ENCODE measurements around the gene MAS1L. TPM values are rescaled to one million over a fixed set of nuclear protein-coding genes. Genes with fewer than 3 reads are reported as not detected.

The MAS1L gene
- total RNA-seq, 6 donors from 2014 or later = 0.54 to 1.8 TPM; not detected in 4

DNA sequence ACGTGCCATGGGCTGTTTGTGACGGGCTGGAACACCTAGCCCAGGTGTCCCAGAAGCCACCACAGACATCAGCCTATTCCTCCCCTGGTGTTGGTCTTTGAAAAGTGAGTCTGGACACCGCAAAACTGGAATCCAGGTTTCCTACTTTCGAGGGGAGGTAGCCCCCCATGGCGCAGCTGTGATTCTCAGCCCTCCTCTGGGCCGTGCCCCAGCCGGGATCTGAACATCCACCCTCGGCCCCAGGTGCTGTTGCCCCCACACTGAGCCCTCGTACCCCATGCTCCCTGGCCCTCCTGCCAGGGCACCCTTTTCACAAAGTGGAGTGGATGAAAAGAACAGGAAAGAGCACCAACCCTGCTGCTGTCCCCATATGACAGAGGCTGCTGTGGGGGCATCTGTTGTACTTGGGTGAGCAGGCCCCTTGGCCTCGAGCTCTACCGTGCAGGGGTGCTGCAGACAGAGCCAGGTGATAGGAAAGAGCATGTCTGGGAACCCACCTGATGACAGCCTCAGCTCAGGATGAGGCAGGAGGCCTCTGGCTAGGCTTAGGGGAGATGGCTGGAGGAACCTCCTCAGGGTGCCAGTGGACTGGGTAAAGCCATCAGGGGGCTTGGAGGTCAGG is 18.8 kb upstream of the MAS1L start:
- Histone ChIP-seq H3K4me1 (no peaks in the 10 kb centered on the region), H3K9me3 (no peaks in the 10 kb centered on the region), H3K4me3 (no peak overlapping the region), H3K27ac (no peak overlapping the region), H3K27me3 (no peaks in the 10 kb centered on the region), H3K36me3 (no peaks in the 10 kb centered on the region)
- no peak for DNase-seq
- 74 to 78% methylated on average over 6 to 11 of the region's 11 CpGs for WGBS, 2 donors
- no peak for ATAC-seq (ENCODE audit: low FRiP score in 2 of 2)
- TF ChIP-seq, protein P1, sequence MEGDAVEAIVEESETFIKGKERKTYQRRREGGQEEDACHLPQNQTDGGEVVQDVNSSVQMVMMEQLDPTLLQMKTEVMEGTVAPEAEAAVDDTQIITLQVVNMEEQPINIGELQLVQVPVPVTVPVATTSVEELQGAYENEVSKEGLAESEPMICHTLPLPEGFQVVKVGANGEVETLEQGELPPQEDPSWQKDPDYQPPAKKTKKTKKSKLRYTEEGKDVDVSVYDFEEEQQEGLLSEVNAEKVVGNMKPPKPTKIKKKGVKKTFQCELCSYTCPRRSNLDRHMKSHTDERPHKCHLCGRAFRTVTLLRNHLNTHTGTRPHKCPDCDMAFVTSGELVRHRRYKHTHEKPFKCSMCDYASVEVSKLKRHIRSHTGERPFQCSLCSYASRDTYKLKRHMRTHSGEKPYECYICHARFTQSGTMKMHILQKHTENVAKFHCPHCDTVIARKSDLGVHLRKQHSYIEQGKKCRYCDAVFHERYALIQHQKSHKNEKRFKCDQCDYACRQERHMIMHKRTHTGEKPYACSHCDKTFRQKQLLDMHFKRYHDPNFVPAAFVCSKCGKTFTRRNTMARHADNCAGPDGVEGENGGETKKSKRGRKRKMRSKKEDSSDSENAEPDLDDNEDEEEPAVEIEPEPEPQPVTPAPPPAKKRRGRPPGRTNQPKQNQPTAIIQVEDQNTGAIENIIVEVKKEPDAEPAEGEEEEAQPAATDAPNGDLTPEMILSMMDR (IDR thresholded peaks at IDR 0.05) = no peak
- TF ChIP-seq POLR2A (IDR thresholded peaks at IDR 0.05) (no peak), POLR2AphosphoS5 (IDR thresholded peaks at IDR 0.05) (no peak), EP300 (IDR thresholded peaks at IDR 0.05) (no peak)

DNA sequence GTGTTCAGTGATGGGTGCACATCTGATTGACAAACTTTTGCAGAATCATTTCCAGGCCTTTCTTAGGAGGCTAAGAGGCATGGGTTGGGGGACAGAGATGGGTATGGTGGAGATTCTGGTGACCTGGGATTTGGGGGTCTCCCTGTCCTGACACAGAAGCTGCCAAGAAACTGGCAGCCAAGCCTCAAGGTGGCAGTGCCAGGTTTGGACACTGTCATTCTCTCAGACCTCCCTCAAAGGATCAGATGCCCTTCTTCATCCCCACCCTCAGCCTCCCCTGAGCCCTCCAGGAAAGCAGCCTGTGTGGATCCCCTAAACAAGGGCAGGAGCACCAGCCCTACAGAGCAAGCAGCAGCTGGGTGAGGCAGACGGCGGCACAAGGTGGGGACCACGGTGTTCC is 18.1 kb upstream of the MAS1L start:
- Histone ChIP-seq H3K27me3 (no peaks in the 10 kb centered on the region), H3K4me1 (no peaks in the 10 kb centered on the region), H3K27ac (no peak overlapping the region), H3K36me3 (no peaks in the 10 kb centered on the region), H3K9me3 (no peaks in the 10 kb centered on the region), H3K4me3 (no peak overlapping the region)
- WGBS, 2 donors = 86 to 90% methylated on average over 3 of the region's 3 CpGs
- DNase-seq (no peak), ATAC-seq (ENCODE audit: low FRiP score in 2 of 2) (no peak)
- TF ChIP-seq EP300 (IDR thresholded peaks at IDR 0.05) (no peak), POLR2AphosphoS5 (IDR thresholded peaks at IDR 0.05) (no peak), POLR2A (IDR thresholded peaks at IDR 0.05) (no peak)
- TF ChIP-seq, protein P1 (IDR thresholded peaks at IDR 0.05) = no peak

DNA sequence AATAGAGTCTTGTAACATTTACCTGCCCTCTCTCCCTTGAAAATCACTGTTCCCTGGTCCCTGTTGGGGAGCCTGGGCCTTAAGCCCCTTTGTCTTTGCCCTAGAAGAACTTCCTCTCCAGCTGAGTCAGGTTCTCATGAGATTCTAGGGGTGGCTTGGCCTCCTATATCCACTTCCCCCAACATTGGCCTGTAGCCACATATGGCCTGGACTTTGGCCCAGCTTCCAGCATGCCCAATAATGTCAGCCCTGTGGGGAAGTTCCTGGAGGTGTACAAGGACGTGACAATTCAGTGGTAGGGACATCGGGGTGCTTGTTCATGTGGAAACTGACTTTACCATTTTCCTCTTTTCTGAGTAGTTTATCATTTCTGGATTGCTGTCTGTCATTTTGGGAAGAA is 17.2 kb upstream of the MAS1L start:
- no peak overlapping the region for H3K27ac ChIP-seq
- TF ChIP-seq, protein P1 (IDR thresholded peaks at IDR 0.05) = no peak
- no peak for TF ChIP-seq POLR2A (IDR thresholded peaks at IDR 0.05)
- TF ChIP-seq EP300 (IDR thresholded peaks at IDR 0.05) = no peak
- TF ChIP-seq POLR2AphosphoS5 (IDR thresholded peaks at IDR 0.05) = no peak
- H3K4me3 ChIP-seq = no peak overlapping the region
- H3K36me3 ChIP-seq = no peaks in the 10 kb centered on the region
- H3K27me3 ChIP-seq = no peaks in the 10 kb centered on the region
- DNase-seq (no peak), ATAC-seq (ENCODE audit: low FRiP score in 2 of 2) (no peak)
- no peaks in the 10 kb centered on the region for H3K4me1 ChIP-seq
- WGBS, 2 donors = 56 to 87% methylated on average over 2 of the region's 2 CpGs
- no peaks in the 10 kb centered on the region for H3K9me3 ChIP-seq

DNA sequence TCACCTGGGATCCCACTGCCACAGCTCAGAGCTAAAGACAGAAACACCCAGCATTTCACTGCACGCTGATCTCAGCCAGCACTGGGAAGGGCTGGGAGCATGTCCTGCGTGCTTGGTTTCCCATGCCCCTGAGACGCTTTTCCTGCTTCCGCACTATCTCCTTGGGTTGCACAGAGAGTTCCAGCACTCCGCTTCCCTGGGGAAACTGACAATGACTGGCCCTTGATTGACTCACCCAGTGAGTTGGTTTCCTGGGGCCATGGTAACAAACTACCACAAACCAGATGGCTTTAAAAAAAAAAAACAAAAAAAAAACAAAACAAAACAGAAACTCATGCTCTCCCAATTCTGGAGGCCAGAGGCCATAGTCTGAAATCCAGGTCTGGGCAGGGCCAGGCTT is 14.8 kb upstream of the MAS1L start:
- H3K9me3 ChIP-seq = no peaks in the 10 kb centered on the region
- H3K27ac ChIP-seq = no peak overlapping the region
- H3K4me1 ChIP-seq = no peaks in the 10 kb centered on the region
- no peak for ATAC-seq (ENCODE audit: low FRiP score in 2 of 2)
- WGBS, 2 donors = 88 to 96% methylated on average over 5 of the region's 5 CpGs
- no peaks in the 10 kb centered on the region for H3K27me3 ChIP-seq
- no peak for DNase-seq
- TF ChIP-seq POLR2A (IDR thresholded peaks at IDR 0.05) (no peak), POLR2AphosphoS5 (IDR thresholded peaks at IDR 0.05) (no peak), EP300 (IDR thresholded peaks at IDR 0.05) (no peak)
- TF ChIP-seq, protein P1 (IDR thresholded peaks at IDR 0.05) = no peak
- no peak overlapping the region for H3K4me3 ChIP-seq
- no peaks in the 10 kb centered on the region for H3K36me3 ChIP-seq

DNA sequence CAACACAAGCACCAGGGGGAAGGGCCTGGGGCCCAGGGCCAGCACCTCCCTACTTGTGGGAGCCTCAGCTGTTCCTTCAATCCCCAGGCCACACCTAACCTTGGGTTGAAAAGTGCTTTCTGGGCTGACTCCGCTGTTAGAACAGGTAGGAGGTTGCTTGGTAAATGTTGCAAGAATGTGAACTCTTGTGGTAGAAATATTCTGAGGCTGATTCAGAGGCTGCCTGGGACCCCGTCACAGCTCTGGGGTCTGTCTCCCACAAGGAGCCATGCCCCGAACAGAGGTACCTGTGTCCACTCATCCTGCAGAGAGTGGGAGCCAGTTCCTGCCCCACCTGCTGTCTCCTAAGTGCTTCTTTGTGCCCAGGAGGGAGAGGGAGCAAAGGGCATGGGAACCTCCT is 14.4 kb upstream of the MAS1L start:
- H3K27ac ChIP-seq = no peak overlapping the region
- ATAC-seq (ENCODE audit: low FRiP score in 2 of 2) = no peak
- no peak for TF ChIP-seq POLR2A (IDR thresholded peaks at IDR 0.05)
- TF ChIP-seq POLR2AphosphoS5 (IDR thresholded peaks at IDR 0.05) = no peak
- TF ChIP-seq, protein P1 (IDR thresholded peaks at IDR 0.05) = no peak
- no peak for TF ChIP-seq EP300 (IDR thresholded peaks at IDR 0.05)
- DNase-seq = no peak
- WGBS, 2 donors = 89 to 100% methylated on average over 1 to 3 of the region's 3 CpGs
- H3K4me3 ChIP-seq = no peak overlapping the region
- H3K36me3 ChIP-seq = no peaks in the 10 kb centered on the region
- H3K4me1 ChIP-seq = no peaks in the 10 kb centered on the region
- H3K27me3 ChIP-seq = no peaks in the 10 kb centered on the region
- H3K9me3 ChIP-seq = no peaks in the 10 kb centered on the region

Data from upper lobe of left lung (tissue), 6 donors.